Measurements from ENCODE around the gene MTARC1.

The MTARC1 gene

DNA sequence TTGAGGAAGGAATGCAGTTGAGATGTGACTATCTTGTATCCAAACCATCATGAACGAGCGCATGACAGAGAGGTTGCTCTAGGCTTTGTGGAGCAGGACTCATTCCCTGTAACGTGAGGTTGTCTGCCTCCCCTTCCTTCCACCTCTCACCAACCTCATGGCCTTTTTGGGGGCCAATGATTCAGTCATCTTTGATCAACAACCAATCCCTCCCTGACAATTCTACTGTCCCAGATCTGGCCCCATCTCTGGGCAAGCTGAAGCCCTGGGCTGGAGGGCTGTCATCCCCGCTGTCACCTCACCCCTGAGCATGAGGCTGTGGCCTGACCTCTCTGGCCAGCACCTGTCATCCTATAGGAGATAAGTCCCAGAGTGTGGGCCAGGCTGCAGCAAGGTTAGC lies 19.7 kb downstream of the MTARC1 start:
- no peak for FAIRE-seq

DNA sequence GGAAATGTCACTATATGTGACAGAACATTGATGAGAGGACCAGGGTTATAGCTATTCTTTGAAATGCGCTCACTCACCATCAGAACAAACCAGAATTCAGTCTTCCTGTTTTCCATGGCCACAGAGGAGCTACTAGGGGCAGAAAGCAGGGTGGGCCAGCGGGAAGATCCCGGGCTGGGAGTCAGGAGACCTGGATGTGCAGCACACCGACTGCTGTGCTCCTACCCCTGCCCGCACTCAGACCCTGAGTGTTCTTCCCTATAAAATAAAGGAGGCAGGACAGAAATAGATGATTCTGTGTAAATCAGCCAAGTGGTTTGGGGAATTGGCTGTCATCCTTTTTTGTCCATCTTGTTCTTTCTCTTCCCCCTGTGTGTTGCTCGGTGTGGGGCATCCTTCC lies 21.0 kb downstream of the MTARC1 start:
- FAIRE-seq, result no peak
- no peak for DNase-seq (ENCODE audit: low spot score)

More for the DNA sequence above, 19.7 kb downstream of the MTARC1 start:
- no peak for DNase-seq (ENCODE audit: low spot score)

DNA sequence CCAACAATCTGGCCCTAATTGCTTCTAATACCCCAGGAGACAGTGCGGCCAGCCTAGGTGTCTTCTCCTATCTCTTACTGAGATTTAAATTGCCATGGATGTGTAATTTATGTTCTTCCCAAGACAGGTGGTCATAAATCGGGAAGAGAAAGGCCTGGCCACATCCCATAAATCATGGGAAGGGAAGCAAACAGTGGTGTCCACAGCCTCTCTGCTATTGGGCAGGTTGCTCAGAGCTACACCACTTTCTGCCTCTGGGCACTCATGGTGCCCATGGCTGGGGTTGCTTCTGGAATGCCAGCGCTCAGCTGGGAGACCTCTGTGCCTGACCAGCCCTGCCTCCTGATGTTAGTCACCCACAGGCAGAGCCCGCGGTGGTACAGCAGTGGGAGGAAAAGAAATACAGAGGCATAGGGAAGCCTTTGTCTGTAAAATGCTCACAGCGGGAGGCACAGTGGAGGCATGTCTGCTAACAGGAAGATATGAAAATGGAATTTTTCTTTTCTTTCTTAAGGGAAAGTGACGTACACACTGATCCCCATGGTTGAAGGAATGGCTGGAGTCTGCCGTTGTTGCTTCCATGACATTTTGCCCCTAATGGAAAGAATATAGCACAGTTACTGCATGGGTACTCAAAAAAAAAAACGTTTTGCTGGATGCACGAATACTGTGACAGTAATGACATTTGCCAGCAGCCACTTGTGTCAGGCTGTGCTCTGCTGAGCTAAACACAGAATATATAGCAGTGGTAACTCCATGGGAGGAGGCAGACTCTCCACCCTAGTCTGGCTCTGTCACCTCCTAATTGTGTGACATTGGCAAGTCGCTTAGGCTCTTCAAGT lies 21.9 kb downstream of the MTARC1 start:
- FAIRE-seq (no peak), DNase-seq (ENCODE audit: low spot score) (no peak)

DNA sequence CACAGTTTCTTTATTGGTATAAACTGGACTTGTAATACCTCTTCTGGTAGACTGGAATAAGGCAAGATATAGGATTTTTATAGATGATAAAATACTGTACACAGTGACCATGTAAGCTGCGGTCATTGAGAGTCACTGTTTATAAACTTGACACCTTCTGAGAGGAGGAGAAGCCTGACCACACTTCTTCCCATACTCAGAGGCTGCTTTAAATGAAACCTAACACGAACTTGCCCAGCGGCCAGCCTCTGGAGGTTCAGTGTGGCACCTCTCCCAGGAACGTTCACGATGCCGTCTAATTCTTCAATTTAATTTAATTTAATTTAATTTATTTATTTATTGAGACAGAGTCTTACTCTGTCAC lies 22.5 kb downstream of the MTARC1 start:
- FAIRE-seq (no peak), DNase-seq (ENCODE audit: low spot score) (no peak)

DNA sequence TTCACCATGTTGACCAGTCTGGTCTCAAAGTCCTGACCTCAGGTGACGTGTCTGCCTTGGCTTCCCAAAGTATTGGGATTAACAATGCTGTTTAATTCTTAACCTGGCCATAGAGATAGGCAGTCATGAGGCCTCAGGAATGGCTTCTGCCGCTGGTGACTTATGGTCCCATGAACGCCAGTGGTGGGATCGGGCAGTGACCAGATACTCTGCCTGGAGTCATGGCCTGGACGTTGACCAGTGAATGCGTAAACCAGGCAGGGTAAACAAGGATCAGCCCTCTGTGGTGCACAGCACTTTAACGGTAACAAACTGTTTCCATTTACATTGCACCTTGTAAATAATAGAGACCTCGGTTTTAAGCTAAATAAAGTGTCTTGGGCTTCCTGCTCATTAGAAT lies 23.0 kb downstream of the MTARC1 start:
- no peak for FAIRE-seq
- no peak for DNase-seq (ENCODE audit: low spot score)

DNA sequence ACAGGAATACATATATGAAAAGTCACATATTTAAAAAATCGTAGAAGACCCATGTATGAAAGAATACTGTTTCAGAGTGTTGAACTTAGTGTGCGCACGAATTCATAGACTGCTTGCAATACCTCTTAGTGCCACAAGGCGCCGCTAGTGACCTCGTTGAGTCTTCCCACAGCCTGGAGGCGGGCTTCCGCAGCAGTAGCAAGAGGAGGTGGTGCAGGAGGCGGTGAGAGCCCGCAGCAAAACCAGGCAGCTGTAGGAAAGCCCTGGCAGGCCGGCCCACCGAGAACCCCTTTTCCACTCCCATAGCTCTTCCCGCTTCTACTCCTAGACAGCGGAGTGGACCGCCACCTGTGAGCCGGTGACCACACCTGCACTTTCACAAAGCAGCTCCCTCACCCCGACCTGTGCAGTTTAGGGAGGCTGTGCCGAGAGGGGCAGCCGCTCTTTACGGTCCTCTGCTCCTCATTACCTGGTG lies 23.5 kb downstream of the MTARC1 start:
- DNase-seq (ENCODE audit: low spot score) (peak; percentile 29), FAIRE-seq (no peak)

DNA sequence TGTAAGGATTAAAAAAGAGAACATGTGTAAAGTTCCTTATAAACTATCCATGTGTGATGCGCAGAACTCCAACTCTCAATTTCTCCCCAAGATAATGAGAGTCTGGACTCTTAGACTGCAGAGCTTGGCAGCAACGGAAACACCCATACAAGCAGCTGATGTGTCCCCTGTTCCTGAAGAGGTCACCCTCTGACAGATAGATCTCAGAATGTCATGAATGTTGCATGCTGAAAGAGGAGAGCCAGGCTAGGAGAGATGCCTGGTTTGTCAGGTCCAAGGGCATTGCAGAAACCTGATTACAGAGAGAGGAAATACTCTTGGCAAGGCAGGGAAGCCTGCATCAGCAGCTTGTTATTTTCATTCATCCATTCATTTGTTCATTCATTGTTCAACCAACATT lies 24.2 kb downstream of the MTARC1 start:
- DNase-seq (ENCODE audit: low spot score) (no peak), FAIRE-seq (no peak)

DNA sequence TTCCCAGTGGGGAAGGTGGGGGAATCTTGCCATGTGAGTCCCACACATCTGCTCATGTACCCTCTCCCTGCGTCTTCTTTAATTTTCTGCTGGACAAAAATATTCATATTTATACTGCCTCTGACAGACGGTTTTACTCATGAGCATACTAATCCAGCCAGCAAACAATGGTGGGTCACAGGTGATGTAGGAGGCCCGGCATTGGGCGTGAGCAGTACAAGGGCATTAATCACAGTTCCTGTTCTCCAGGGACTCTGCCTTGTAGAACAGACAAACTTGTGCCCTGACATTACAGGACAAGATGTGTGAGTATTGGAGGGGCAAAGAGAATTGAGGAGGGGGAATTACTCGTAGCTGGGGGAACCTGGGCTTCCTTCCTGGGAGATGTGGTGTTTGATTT lies 25.0 kb downstream of the MTARC1 start:
- DNase-seq (ENCODE audit: low spot score) (no peak), FAIRE-seq (no peak)

DNA sequence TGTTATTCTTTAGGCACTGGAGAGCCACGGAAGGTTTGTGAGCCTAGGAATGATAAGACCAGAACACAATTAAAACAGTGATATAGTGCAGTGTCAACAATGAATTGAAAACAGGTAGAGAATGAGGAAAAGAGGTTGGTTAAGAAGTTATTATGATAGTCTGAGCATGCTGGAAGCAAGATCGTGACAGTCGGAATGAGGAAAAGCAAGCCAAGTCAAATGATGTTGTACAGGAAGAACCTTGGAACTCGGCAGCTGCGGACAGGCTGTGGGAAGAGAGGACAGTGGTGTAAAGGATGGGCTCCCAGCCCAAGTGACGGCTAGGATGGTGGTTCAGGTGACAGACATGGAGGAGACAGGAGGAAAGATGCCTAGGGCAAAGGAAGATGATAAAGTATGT lies 25.6 kb downstream of the MTARC1 start:
- DNase-seq (ENCODE audit: low spot score) (no peak), FAIRE-seq (no peak)

DNA sequence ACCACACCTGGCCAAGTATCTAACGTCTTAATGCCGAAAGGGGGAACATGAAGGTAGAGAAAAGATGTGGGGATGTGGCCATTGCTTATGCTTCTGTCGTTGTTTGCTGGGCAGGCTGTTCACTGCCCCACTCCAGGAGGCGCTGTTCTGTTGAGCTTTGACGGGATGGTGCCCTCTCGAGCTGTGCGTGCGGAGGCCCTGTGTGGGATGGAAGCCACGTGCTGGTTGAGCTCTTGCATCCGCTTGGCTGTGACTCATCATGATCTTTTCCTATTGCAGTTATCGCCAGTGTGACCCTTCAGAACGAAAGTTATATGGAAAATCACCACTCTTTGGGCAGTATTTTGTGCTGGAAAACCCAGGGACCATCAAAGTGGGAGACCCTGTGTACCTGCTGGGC lies 26.3 kb downstream of the MTARC1 start:
- no peak for FAIRE-seq
- DNase-seq (ENCODE audit: low spot score), result no peak

DNA sequence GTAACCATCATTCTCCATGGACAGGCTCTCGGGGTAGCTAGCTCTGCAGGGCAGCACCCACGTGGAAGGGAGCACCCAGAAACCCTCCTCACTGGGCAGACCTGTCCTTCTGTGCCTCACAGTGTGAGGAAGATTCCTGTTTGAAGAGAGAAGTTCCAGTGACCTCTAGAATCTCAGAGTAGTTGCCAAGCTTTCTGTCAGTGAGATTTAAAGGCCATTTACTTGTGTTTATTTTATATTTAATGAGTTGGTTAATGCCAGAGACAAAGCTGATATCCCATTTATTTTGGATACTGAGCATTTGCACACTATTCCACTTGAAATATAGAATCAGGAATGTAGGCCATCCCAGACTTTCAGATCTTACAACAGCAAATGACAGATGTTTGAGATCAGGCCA lies 28.7 kb downstream of the MTARC1 start:
- no peak for FAIRE-seq

DNA sequence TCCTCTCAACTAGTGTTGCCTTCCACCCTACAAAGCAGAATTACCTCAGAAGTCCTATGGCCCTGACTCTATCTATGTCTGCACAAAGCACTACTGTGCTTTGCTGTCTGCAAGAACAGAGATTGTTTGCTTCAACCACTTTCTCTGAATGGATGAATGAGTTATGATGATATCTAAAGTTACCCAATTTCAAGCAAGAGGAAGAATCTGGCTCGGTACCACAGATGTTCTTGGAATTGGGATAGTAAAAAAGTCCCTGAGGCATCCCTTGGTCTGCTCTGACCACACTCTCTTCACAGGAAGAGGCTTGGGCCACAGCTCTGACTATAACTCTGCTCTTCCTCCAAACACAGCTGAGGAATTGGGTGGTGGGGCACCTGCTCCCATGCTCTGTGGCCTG lies 31.2 kb downstream of the MTARC1 start:
- DNase-seq (ENCODE audit: low spot score) (no peak), FAIRE-seq (no peak)

More for the DNA sequence above, 28.7 kb downstream of the MTARC1 start:
- no peak for DNase-seq (ENCODE audit: low spot score)

DNA sequence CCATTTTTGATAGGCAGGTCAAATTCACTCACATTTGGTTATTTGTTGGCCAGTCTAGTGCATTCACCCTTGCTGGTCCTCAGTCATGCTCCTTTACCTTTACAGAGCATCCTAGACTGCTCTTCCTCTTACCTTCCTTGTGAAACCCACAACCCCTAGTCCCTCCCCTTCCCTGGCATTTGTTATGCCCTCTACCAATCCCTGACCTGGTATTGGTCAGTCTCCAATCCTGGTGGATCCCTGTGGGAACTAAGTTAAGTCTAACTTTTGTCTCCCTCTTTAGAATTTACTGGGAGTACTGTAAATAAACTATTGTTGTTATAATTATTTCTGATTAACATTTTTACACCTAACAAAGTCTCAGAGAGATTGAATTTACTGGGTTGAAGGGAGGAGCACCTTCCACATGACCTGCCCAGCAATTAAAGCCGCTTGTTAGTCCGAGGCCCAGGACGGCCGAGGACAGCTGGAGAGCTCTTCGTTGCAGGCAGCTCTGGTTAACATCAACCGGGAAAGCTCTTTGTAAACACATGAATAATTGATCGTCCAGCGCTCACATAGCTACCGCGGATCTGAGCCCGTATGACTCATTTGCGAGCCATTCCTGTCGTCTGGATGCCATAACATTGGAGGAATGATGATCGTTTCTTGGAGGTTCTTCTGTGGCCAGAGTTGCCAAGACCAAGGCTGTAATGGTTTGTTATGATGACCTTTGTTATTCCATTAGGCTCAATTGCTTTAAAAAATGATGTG lies 31.9 kb downstream of the MTARC1 start:
- DNase-seq (ENCODE audit: low spot score) (peak; percentile 60), FAIRE-seq (no peak)

DNA sequence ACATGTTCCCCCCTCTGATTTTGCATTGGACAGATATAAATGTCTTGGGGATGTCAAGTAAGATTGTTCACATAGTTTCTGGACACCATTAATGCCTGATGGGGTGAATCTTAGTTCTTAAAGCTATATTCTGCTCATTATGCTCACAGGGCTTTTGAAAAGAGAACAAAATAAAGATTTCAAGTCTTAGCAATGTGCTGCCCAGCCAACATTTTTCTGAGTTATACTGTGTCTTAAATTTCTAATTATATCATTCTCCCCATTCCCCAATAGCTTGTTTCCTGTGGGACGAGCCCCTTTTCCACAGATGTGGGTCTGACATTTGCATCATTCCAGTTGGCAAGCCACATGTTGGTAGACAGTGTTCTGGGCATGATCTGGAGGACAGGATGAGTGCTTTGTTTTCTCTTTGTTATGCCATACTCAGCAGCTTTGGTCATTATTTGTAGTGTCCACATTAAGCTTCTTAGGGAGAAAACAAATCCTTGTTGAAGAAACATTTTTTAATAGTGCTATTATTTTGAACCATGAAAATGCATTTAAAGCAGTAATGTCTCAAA lies 32.8 kb downstream of the MTARC1 start:
- DNase-seq (ENCODE audit: low spot score), result no peak
- no peak for FAIRE-seq

DNA sequence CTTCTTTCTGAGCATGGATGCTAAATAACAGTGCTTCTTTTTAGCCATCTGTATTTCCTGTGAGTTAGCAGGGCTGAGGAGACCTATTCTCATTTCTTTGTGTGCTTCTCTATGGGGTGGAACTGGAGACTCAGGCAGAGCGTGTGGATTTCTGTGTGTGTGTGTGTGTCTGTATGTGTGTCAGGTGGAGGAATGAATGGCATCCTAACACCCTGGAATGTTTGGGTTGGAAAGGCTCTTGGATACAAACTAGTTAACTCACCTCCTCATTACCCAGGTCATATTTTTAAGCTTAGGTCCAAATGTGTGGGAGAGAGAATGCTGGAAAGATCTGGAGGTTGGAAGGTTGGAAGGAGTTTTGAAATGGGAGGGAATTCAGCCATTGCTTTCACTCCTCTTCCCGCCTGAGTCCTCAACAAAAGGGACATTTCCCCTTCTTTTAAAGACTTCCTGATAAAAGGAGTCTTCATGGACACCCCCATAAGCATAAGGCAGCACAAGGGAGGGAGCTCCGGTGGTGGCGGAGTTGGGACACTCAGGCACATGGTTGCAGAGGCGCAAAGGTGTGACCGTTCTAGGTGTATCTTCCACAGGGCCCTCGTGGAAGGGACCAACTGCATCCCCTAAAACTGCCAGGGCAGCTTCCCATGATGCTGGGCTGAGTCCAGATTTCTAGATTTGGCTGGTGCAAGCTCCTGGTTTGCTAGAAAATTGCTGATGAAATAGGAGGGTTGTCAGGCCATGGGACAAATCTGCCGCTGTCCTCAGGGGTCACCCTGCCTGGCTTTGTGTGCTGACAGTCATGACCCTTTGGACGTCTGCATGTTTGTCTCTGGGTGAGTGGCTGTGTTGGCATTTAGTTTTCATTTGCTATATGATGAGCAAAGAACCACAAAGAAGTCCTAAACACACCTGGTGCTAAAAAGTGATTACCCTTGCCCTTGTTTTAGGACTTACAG lies 37.6 kb downstream of the MTARC1 start:
- no peak for DNase-seq (ENCODE audit: low spot score)

DNA sequence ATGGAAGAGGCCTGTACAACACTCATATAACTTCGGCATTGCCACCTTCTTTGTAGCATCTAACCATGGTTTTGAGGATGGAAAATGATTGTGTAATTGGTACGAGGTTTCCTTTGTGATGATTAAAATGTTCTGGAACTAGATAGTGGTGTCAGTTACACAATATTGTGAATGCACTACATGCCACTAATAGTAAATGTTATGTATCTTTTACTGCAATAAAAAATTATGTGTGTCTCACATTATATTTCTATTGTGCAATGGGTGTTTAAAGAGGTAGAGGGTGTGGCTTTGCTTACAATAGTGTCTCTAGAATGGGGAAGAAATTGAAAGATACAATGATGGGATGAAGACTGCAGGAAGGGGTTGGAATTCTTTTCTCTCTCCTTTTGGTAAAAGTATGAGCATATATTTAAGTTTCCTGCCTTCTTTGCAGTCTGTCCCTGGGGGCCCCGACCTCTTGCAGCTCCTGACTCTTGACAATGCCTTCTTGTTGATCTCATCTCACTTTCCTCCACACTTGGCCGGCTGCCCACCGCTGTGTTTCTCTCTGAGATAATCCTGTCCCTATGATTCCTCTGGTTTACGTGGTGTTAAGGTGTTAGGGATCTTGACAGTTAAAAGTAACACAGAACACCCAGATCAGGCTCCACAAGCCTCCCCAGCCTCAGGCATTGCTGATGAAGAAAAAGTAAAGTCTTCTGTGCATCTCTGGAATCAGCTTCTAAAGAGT lies 39.3 kb downstream of the MTARC1 start:
- DNase-seq (ENCODE audit: low spot score), result no peak
- FAIRE-seq, result no peak

More for the DNA sequence above, 37.6 kb downstream of the MTARC1 start:
- no peak for FAIRE-seq

DNA sequence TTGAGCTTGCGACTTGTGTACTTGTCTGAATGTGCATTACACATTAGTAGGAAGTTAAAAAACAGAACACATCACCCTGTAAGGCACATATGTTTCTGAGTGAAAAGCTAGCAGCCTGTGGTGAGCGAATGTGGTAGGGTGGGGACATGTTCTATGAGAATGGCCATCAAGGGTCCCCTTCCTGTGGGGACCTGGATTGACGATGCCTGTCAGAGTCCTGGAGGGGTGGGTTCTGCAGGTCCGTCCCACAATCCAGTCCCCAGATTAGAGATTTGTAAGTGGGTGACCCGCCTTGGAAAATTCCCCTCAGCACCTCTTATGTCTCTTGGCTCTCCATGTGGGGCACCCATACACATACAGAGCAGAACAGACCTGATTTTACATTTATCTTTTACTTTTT lies 40.0 kb downstream of the MTARC1 start:
- FAIRE-seq, result no peak
- DNase-seq (ENCODE audit: low spot score), result no peak

DNA sequence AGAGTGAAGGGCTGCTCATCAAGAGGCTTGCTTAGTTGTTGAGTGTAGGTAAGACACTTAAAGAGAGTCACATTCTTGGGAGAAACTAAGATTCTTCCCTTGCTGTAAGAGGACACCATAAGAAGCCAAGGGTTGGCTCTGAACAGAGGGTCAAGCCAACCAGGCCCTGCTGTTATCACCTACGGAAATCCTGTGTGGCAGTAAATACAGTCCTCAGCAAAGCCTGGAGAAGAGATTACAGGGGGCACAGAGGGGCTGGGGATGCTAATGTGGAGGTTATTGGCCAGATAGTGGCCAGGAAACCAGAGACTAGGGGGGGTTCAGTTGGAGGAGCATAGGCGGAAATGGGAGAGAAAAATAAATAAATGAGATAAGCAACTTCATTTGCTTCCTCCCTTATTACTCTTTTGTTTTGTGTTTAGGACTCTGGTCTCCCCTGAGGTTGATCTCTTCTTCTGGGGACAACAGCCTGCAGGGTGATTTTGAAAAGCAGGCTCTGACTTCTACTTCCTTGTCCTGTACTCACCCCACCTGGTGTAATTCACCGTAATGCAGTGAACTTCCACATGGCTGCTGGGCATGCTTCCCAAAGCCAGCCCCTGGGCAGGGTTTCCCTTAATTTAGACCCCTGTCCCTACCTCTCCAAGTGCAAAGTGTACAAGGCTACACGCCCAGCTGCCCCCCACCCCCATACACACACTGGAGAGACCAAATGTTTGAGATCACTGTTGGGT lies 40.9 kb downstream of the MTARC1 start:
- DNase-seq (ENCODE audit: low spot score) (no peak), FAIRE-seq (no peak)

DNA sequence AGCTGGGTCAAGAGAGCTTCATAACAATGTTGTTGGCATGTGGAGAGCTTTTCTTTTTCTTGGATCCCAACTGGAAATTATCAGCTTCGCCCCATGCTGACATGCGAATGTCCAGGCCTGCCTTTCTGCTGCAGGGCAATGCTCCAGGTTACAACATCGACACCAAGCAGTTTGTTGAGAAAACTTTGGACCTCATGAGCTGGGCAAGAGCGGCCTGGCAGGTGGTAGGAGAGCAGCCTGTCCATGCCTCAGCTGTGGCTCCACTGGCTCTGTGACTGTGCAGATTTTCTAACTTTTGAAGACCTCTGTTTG lies 41.4 kb downstream of the MTARC1 start:
- FAIRE-seq (no peak), DNase-seq (ENCODE audit: low spot score) (no peak)

DNA sequence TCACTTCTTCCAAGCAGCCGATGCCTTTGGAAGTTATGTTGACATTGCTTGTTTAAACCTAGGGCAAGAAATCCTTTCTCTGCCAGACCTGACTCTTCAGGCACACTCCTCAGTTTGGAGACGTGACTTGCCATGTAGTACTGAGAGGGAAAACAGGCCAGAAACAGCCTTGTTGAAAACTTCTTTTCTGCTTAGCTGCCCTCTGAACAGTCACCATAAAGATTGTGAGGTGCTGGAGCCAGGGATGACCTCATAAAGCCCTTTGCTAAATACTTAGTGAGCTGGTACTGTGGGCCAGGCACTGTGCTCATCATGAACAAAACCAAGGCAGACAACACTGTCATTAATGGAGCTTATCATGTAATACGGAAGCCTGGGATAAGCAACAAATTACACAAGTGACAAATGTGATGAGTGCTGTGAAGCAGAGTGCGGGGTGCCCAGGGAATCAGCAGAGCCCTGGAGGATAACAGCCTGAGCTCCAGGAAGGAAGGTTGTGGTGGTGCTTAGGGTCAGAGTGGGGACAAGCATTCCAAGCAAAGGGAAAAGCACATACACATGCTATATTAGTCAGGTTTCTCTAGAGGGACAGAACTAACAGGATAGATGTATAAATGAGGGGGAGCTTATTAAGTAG lies 42.4 kb downstream of the MTARC1 start:
- no peak for FAIRE-seq
- DNase-seq (ENCODE audit: low spot score), result no peak

Measured in urothelium cell line (cell line).